GM12878 (cell line): ENCODE results near the gene TOMM34.

Experiments
- CEBPB ChIP-seq, 2 experiments: fragments of 150-350 bp in 1 of 2; IDR thresholded peaks; 2 replicates each; pipeline ENCODE4 v1.6.1; 2012 to 2014; ENCODE audit warnings: low read depth in 2 of 2, low read length in 2 of 2, borderline replicate concordance in 1 of 2, inconsistent platforms in 1 of 2
- CTCF ChIP-seq, 3 experiments: IDR thresholded peaks in 2 of 3; conservative IDR thresholded peaks in 1 of 3; 2 replicates each; pipeline ENCODE4 v1.5.1; 2011; ENCODE audit warnings: low read depth in 3 of 3, low read length in 3 of 3, mild to moderate bottlenecking in 3 of 3, control low read depth in 2 of 3, moderate library complexity in 2 of 3, inconsistent platforms in 1 of 3, mixed read lengths in 1 of 3; ENCODE audit not compliant: control insufficient read depth in 2 of 3, insufficient read depth in 1 of 3; ENCODE audit errors: extremely low read depth in 1 of 3
- EZH2 ChIP-seq: IDR thresholded peaks from 2 replicates; pipeline ENCODE4 v1.6.1; 2012; ENCODE audit warnings: low read depth, mild to moderate bottlenecking, control low read depth, inconsistent platforms, low read length, borderline replicate concordance; ENCODE audit not compliant: control insufficient read depth
- FOXK2 ChIP-seq: fragments of 450-650 bp; IDR thresholded peaks from 2 replicates; pipeline ENCODE4 v1.6.1; 2017; ENCODE audit warnings: mild to moderate bottlenecking, moderate library complexity
- MXI1 ChIP-seq: fragments of 150-350 bp; IDR thresholded peaks from 2 replicates; pipeline ENCODE4 v1.6.1; 2011; ENCODE audit warnings: low read depth, mild to moderate bottlenecking, inconsistent platforms, low read length, improper control_type of control experiment
- PAX8 ChIP-seq: fragments of 450-650 bp; IDR thresholded peaks from 2 replicates; pipeline ENCODE4 v1.6.1; 2017; ENCODE audit warnings: mild to moderate bottlenecking, moderate library complexity
- POLR2A ChIP-seq: IDR thresholded peaks from 2 replicates; pipeline ENCODE4 v1.6.1; 2011; ENCODE audit warnings: low read depth, mild to moderate bottlenecking, low read length
- POLR2AphosphoS5 ChIP-seq: IDR thresholded peaks from 2 replicates; pipeline ENCODE4 v1.6.1; 2011; ENCODE audit warnings: mild to moderate bottlenecking, low read length, inconsistent platforms
- TCF12 ChIP-seq: IDR thresholded peaks from 2 replicates; pipeline ENCODE4 v1.6.1; 2011; ENCODE audit warnings: low read depth, mild to moderate bottlenecking, low read length
- YY1 ChIP-seq: IDR thresholded peaks from 2 replicates; pipeline ENCODE4 v1.6.1; 2011; ENCODE audit warnings: low read depth, mild to moderate bottlenecking, low read length
- ZBTB40 ChIP-seq: fragments of 450-650 bp; IDR thresholded peaks from 2 replicates; pipeline ENCODE4 v1.6.1; 2016; ENCODE audit warnings: mild to moderate bottlenecking, moderate library complexity, borderline replicate concordance

DNA sequence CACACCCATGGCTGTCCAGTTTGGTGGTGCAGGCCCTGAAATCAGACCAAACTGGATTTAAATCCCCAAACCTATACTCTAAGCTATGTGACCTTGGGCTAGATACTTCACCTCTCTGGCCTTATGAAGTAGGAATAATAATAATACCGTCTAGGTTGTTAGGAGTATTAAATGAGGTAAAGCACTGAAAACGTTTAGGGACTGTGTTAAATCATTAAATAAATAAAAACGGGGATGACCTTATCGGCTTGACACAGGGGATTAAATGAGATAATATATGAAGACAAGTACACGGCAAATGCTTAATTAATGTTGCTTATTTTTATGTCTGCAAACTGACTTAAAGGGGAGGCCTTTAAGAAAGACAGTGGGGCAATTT, 5.4 kb upstream of the TOMM34 start:
- no peak for TF ChIP-seq POLR2AphosphoS5
- TF ChIP-seq ZBTB40, result no peak
- TF ChIP-seq POLR2A, result no peak
- no peak for TF ChIP-seq EZH2
- no peak for TF ChIP-seq CTCF (IDR thresholded peaks at IDR 0.05 in 2 of 3, conservative IDR thresholded peaks at IDR 0.05 in 1 of 3; ENCODE audit: control insufficient read depth in 2 of 3, extremely low read depth in 1 of 3, insufficient read depth in 1 of 3, low read depth in 3 of 3, low read length in 3 of 3)
- no peak for TF ChIP-seq YY1
- no peak for TF ChIP-seq FOXK2
- no peak for TF ChIP-seq PAX8
- no peak for TF ChIP-seq CEBPB (IDR thresholded peaks at IDR 0.05; ENCODE audit: borderline replicate concordance in 1 of 2, low read depth in 2 of 2, low read length in 2 of 2)
- no peak for TF ChIP-seq TCF12
- no peak for TF ChIP-seq MXI1
